Suprapubic skin (tissue), 4 donors: ENCODE data around the gene LEP. TPM values are rescaled to one million over a fixed set of nuclear protein-coding genes. Genes with fewer than 3 reads are reported as not detected.

ENCODE experiments used
- DNase-seq, 2 donors: peaks; one replicate each; pipeline ENCODE4 v3.0.0-alpha.2; 2019; ENCODE audit warnings: low spot score in 2 of 2
- H3K27ac ChIP-seq: fragments of 200-600 bp; sonication (generic); one replicate; pipeline ENCODE4 v1.5.1; 2019
- H3K27me3 ChIP-seq: fragments of 200-600 bp; sonication (generic); one replicate; pipeline ENCODE4 v1.5.1; 2019
- H3K36me3 ChIP-seq: fragments of 200-600 bp; sonication (generic); one replicate; pipeline ENCODE4 v1.5.1; 2019
- H3K4me1 ChIP-seq: fragments of 200-600 bp; sonication (generic); one replicate; pipeline ENCODE4 v1.5.1; 2019
- H3K4me3 ChIP-seq: fragments of 200-600 bp; sonication (generic); one replicate; pipeline ENCODE4 v1.5.1; 2019; ENCODE audit warnings: mild to moderate bottlenecking
- H3K9me3 ChIP-seq: fragments of 200-600 bp; sonication (generic); one replicate; pipeline ENCODE4 v1.5.1; 2019
- EP300 ChIP-seq: sonication (generic); formaldehyde crosslinking; IDR thresholded peaks from one replicate; pipeline ENCODE4 v1.6.1; 2017; ENCODE audit warnings: antibody characterized with exemption
- POLR2A ChIP-seq, 2 donors: fragments of 450-650 bp; IDR thresholded peaks; one replicate each; pipeline ENCODE4 v1.6.1; 2017; ENCODE audit warnings: antibody characterized with exemption in 2 of 2, mild to moderate bottlenecking in 2 of 2, moderate library complexity in 2 of 2
- POLR2AphosphoS5 ChIP-seq, 3 donors: sonication (generic); formaldehyde crosslinking; IDR thresholded peaks; one replicate each; pipeline ENCODE4 v1.6.1; 2017; ENCODE audit warnings: antibody characterized with exemption in 3 of 3
- WGBS: methylation state at CpG from one replicate; pipeline ENCODE4 v1.1.5; 2018; 5-methylcytosine and 5-hydroxymethylcytosine counted together
- total RNA-seq, 4 donors: library from RNA; depleted of rRNA; stranded (reverse); fragments of >200 nt; gene quantifications; one replicate each; pipeline ENCODE4 v1.1.0, GENCODE V29; 2016
- TF ChIP-seq, protein P1 (sequence below), 2 donors: fragments of 200-600 bp in 1 of 2; fragments of 450-650 bp in 1 of 2; sonication (generic) in 1 of 2; IDR thresholded peaks; one replicate each; pipeline ENCODE4 v1.5.1; 2016 to 2019; ENCODE audit warnings: antibody characterized with exemption in 2 of 2, mild to moderate bottlenecking in 1 of 2, moderate library complexity in 1 of 2

The LEP gene
- total RNA-seq, 4 donors from 2014 or later, result 0.76 to 11.8 (median 4.8) TPM

GRCh38 chr7:128265906-128266300, 24.8 kb downstream of the LEP start:
- no peak for DNase-seq
- Histone ChIP-seq H3K4me3 (no peak overlapping the region), H3K27me3 (peaks cover 4% of the 10 kb centered on the region), H3K9me3 (no peaks in the 10 kb centered on the region), H3K36me3 (no peaks in the 10 kb centered on the region), H3K27ac (no peak overlapping the region), H3K4me1 (peaks cover 30% of the 10 kb centered on the region)
- WGBS, result 61% methylated on average over 5 of the region's 5 CpGs
- TF ChIP-seq POLR2A (IDR thresholded peaks at IDR 0.05), result no peak
- TF ChIP-seq, protein P1, sequence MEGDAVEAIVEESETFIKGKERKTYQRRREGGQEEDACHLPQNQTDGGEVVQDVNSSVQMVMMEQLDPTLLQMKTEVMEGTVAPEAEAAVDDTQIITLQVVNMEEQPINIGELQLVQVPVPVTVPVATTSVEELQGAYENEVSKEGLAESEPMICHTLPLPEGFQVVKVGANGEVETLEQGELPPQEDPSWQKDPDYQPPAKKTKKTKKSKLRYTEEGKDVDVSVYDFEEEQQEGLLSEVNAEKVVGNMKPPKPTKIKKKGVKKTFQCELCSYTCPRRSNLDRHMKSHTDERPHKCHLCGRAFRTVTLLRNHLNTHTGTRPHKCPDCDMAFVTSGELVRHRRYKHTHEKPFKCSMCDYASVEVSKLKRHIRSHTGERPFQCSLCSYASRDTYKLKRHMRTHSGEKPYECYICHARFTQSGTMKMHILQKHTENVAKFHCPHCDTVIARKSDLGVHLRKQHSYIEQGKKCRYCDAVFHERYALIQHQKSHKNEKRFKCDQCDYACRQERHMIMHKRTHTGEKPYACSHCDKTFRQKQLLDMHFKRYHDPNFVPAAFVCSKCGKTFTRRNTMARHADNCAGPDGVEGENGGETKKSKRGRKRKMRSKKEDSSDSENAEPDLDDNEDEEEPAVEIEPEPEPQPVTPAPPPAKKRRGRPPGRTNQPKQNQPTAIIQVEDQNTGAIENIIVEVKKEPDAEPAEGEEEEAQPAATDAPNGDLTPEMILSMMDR (IDR thresholded peaks at IDR 0.05), result no peak
- TF ChIP-seq EP300, result no peak
- TF ChIP-seq POLR2AphosphoS5 (IDR thresholded peaks at IDR 0.05), result no peak

- H3K27me3 ChIP-seq, result peaks cover 10% of the 10 kb centered on the region
- no peak for DNase-seq
- 29% methylated on average over 1 of the region's 1 CpG for WGBS
- peak overlapping the region; percentile 30 for H3K4me3 ChIP-seq
- H3K27ac ChIP-seq, result no peak overlapping the region
- no peaks in the 10 kb centered on the region for H3K9me3 ChIP-seq
- no peaks in the 10 kb centered on the region for H3K36me3 ChIP-seq
- TF ChIP-seq POLR2AphosphoS5 (IDR thresholded peaks at IDR 0.05), result no peak
- no peak for TF ChIP-seq EP300
- TF ChIP-seq, protein P1 (IDR thresholded peaks at IDR 0.05), result no peak
- no peak for TF ChIP-seq POLR2A (IDR thresholded peaks at IDR 0.05)
- H3K4me1 ChIP-seq, result peaks cover 34% of the 10 kb centered on the region
Measured at GRCh38 chr7:128266529-128266882, 25.4 kb downstream of the LEP start.

- WGBS, result 13% methylated on average over 16 of the region's 16 CpGs
- Histone ChIP-seq H3K4me1 (peaks cover 40% of the 10 kb centered on the region), H3K9me3 (no peaks in the 10 kb centered on the region), H3K27ac (peak overlapping the region; percentile 59), H3K36me3 (no peaks in the 10 kb centered on the region), H3K4me3 (peak overlapping the region; percentile 30), H3K27me3 (peaks cover 14% of the 10 kb centered on the region)
- DNase-seq, result no peak
- TF ChIP-seq POLR2A (IDR thresholded peaks at IDR 0.05), result no peak
- TF ChIP-seq POLR2AphosphoS5 (IDR thresholded peaks at IDR 0.05), result no peak
- TF ChIP-seq, protein P1 (IDR thresholded peaks at IDR 0.05), result no peak
- no peak for TF ChIP-seq EP300
Measured at GRCh38 chr7:128266883-128267594, 26.0 kb downstream of the LEP start.

DNA sequence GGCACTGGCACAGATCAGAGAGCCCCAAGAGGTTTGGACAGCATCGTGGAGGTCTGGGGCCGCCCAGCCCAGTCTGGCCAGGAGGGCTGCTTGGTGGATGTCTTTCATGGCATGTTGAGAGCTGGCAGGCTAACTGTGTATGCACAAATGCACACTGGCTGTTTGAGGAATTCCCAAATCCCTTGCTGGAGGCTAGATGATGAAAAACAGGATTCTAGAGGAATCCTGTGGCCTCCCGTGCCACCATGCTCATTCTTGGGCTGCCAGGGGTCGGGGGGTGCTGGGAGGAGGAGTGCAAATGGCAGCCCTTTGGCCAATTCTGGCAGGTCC, 26.5 kb downstream of the LEP start:
- TF ChIP-seq EP300 (no peak), POLR2AphosphoS5 (IDR thresholded peaks at IDR 0.05) (no peak)
- TF ChIP-seq, protein P1 (IDR thresholded peaks at IDR 0.05), result no peak
- Histone ChIP-seq H3K27me3 (peaks cover 14% of the 10 kb centered on the region), H3K36me3 (no peaks in the 10 kb centered on the region), H3K4me1 (peaks cover 43% of the 10 kb centered on the region), H3K9me3 (no peaks in the 10 kb centered on the region), H3K27ac (peak overlapping the region; percentile 59), H3K4me3 (peak overlapping the region; percentile 30)
- WGBS, result 32% methylated on average over 4 of the region's 4 CpGs
- no peak for DNase-seq

DNA sequence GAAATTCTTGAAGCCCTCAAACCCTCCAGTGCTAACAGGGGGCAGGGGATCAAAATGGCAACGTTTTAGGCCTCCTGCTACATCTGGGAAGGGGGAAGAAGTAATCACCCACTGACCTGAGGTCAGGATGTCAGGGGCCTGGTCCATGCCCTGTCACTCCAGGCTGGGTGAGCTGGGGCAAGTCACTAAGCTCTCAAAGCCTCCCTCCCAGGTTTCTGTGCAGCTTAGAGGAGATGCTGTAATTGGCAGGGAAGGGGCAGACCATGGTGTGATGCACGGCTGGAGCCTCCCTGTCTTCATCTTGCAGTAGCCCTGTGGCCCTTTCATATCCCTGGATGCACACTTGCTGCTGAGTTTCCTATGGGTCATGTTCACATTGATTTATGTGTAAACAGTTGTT, 27.2 kb downstream of the LEP start:
- H3K27me3 ChIP-seq, result peaks cover 14% of the 10 kb centered on the region
- no peaks in the 10 kb centered on the region for H3K36me3 ChIP-seq
- H3K27ac ChIP-seq, result no peak overlapping the region
- 55% methylated on average over 2 of the region's 2 CpGs for WGBS
- TF ChIP-seq POLR2AphosphoS5 (IDR thresholded peaks at IDR 0.05) (no peak), EP300 (no peak)
- H3K4me3 ChIP-seq, result no peak overlapping the region
- H3K4me1 ChIP-seq, result peaks cover 43% of the 10 kb centered on the region
- H3K9me3 ChIP-seq, result no peaks in the 10 kb centered on the region
- DNase-seq, result no peak
